ENCODE measurements around the gene RNF149. TPM values are rescaled to one million over a fixed set of nuclear protein-coding genes. Genes with fewer than 3 reads are reported as not detected.

The RNF149 gene
- total and polyA plus RNA-seq, 9 of the 15 experiments (the other 6 are each of a cell fraction or from before 2014, with no cell fraction given), result 9.0 to 31.5 (median 22.8) TPM

DNA sequence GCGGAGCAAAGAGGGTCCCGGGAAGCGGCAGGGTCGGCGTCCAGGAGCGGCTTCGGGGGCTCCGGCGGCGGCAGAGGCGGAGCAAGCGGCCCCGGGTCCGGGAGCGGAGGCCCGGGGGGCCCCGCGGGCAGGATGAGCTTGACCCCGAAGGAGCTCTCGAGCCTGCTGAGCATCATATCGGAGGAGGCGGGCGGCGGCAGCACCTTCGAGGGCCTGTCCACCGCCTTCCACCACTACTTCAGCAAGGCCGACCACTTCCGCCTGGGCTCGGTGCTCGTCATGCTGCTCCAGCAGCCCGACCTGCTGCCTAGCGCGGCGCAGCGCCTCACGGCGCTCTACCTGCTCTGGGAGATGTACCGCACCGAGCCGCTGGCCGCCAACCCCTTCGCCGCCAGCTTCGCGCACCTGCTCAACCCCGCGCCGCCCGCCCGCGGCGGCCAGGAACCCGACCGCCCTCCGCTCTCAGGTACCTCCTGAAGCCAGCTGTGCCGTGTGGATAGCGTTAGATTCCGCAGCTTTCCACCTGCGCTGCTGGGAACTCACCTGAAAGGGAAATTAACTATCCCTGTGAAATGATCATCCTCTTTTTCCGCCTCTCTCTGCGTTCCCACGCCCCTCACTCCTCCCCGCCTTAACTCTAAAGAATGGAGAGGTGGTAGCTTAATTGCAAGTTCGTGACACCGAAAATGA lies 55.3 kb downstream of the RNF149 start (continued):
- TF ChIP-seq, protein P1, sequence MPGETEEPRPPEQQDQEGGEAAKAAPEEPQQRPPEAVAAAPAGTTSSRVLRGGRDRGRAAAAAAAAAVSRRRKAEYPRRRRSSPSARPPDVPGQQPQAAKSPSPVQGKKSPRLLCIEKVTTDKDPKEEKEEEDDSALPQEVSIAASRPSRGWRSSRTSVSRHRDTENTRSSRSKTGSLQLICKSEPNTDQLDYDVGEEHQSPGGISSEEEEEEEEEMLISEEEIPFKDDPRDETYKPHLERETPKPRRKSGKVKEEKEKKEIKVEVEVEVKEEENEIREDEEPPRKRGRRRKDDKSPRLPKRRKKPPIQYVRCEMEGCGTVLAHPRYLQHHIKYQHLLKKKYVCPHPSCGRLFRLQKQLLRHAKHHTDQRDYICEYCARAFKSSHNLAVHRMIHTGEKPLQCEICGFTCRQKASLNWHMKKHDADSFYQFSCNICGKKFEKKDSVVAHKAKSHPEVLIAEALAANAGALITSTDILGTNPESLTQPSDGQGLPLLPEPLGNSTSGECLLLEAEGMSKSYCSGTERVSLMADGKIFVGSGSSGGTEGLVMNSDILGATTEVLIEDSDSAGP (CRISPR knock-in tag; IDR thresholded peaks at IDR 0.05), result no peak
- TF ChIP-seq CBFA2T3 (IDR thresholded peaks at IDR 0.05) (no peak), SAP30 (IDR thresholded peaks at IDR 0.05; ENCODE audit: borderline replicate concordance, insufficient read depth, low read depth, low read length, poor library complexity, severe bottlenecking) (peak; percentile 65), TAF7 (tag; IDR thresholded peaks at IDR 0.05) (no peak), POLR3G (IDR thresholded peaks at IDR 0.05; ENCODE audit: extremely low read depth, insufficient read length, insufficient replicate concordance) (no peak), ZKSCAN1 (IDR thresholded peaks at IDR 0.05; ENCODE audit: low read depth, low read length) (no peak), RBBP5 (IDR thresholded peaks at IDR 0.05; ENCODE audit: borderline replicate concordance, insufficient read depth, low read length, poor library complexity, severe bottlenecking) (peak; percentile 83), KLF1 (tag; IDR thresholded peaks at IDR 0.05) (no peak), MTA2 (IDR thresholded peaks at IDR 0.05; ENCODE audit: low read depth) (no peak), WHSC1 (IDR thresholded peaks at IDR 0.05; ENCODE audit: low read length) (no peak), HMGN3 (IDR thresholded peaks at IDR 0.05; ENCODE audit: borderline replicate concordance, extremely low read depth, insufficient read length, low read depth, low read length) (no peak), HNRNPLL (IDR thresholded peaks at IDR 0.05; ENCODE audit: low read depth, low read length, poor library complexity, severe bottlenecking) (no peak), TAL1 (IDR thresholded peaks at IDR 0.05) (no peak), SNRNP70 (optimal IDR thresholded peaks at IDR 0.05; ENCODE audit: low read depth, low read length) (no peak)
- TF ChIP-seq, protein P2, sequence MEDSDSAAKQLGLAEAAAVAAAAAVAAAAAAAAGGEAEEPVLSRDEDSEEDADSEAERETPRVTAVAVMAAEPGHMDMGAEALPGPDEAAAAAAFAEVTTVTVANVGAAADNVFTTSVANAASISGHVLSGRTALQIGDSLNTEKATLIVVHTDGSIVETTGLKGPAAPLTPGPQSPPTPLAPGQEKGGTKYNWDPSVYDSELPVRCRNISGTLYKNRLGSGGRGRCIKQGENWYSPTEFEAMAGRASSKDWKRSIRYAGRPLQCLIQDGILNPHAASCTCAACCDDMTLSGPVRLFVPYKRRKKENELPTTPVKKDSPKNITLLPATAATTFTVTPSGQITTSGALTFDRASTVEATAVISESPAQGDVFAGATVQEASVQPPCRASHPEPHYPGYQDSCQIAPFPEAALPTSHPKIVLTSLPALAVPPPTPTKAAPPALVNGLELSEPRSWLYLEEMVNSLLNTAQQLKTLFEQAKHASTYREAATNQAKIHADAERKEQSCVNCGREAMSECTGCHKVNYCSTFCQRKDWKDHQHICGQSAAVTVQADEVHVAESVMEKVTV (CRISPR knock-in tag; IDR thresholded peaks at IDR 0.05), result no peak
- TF ChIP-seq, protein P3, sequence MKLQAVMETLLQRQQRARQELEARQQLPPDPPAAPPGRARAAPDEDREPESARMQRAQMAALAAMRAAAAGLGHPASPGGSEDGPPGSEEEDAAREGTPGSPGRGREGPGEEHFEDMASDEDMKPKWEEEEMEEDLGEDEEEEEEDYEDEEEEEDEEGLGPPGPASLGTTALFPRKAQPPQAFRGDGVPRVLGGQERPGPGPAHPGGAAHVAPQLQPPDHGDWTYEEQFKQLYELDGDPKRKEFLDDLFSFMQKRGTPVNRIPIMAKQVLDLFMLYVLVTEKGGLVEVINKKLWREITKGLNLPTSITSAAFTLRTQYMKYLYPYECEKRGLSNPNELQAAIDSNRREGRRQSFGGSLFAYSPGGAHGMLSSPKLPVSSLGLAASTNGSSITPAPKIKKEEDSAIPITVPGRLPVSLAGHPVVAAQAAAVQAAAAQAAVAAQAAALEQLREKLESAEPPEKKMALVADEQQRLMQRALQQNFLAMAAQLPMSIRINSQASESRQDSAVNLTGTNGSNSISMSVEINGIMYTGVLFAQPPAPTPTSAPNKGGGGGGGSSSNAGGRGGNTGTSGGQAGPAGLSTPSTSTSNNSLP (IDR thresholded peaks at IDR 0.05; ENCODE audit: borderline replicate concordance, low read depth, low read length), result no peak
- TF ChIP-seq, protein P4, sequence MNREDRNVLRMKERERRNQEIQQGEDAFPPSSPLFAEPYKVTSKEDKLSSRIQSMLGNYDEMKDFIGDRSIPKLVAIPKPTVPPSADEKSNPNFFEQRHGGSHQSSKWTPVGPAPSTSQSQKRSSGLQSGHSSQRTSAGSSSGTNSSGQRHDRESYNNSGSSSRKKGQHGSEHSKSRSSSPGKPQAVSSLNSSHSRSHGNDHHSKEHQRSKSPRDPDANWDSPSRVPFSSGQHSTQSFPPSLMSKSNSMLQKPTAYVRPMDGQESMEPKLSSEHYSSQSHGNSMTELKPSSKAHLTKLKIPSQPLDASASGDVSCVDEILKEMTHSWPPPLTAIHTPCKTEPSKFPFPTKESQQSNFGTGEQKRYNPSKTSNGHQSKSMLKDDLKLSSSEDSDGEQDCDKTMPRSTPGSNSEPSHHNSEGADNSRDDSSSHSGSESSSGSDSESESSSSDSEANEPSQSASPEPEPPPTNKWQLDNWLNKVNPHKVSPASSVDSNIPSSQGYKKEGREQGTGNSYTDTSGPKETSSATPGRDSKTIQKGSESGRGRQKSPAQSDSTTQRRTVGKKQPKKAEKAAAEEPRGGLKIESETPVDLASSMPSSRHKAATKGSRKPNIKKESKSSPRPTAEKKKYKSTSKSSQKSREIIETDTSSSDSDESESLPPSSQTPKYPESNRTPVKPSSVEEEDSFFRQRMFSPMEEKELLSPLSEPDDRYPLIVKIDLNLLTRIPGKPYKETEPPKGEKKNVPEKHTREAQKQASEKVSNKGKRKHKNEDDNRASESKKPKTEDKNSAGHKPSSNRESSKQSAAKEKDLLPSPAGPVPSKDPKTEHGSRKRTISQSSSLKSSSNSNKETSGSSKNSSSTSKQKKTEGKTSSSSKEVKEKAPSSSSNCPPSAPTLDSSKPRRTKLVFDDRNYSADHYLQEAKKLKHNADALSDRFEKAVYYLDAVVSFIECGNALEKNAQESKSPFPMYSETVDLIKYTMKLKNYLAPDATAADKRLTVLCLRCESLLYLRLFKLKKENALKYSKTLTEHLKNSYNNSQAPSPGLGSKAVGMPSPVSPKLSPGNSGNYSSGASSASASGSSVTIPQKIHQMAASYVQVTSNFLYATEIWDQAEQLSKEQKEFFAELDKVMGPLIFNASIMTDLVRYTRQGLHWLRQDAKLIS (CRISPR knock-in tag; IDR thresholded peaks at IDR 0.05), result peak; percentile 64; the same call in 1 of the 2 replicates
